HL-60 (cell line): ENCODE data around the gene PTPRD.

ENCODE experiments used
- DNase-seq, 2 experiments: peaks; one replicate each; pipeline ENCODE4 v3.0.0-alpha.2; 2010 to 2020; ENCODE audit warnings: low read depth in 1 of 2, low spot score in 1 of 2
- H3K27ac ChIP-seq: fragments of 250-450 bp; sonication (Bioruptor Pico); replicated peaks from 2 replicates; pipeline ENCODE4 v1.5.1; 2020; ENCODE audit warnings: mild to moderate bottlenecking, moderate library complexity
- H3K27me3 ChIP-seq: fragments of 250-450 bp; sonication (Bioruptor Pico); 2 replicates; pipeline ENCODE4 v1.5.1; 2021; ENCODE audit warnings: mild to moderate bottlenecking, moderate library complexity; ENCODE audit not compliant: insufficient read depth, poor library complexity, severe bottlenecking
- H3K4me3 ChIP-seq: replicated peaks from 2 replicates; pipeline ENCODE4 v1.5.1; 2011; ENCODE audit warnings: mild to moderate bottlenecking, control low read depth, low read length; ENCODE audit not compliant: insufficient read depth
- CTCF ChIP-seq: IDR thresholded peaks from one replicate; pipeline ENCODE4 v1.5.1; 2011; ENCODE audit warnings: low read length, control low read depth, inconsistent platforms; ENCODE audit not compliant: insufficient read depth
- GABPA ChIP-seq: IDR thresholded peaks from 2 replicates; pipeline ENCODE4 v1.6.1; 2012; ENCODE audit warnings: low read depth
- POLR2AphosphoS5 ChIP-seq: IDR thresholded peaks from 2 replicates; pipeline ENCODE4 v1.6.1; 2012; ENCODE audit warnings: low read depth
- REST ChIP-seq: IDR thresholded peaks from 2 replicates; pipeline ENCODE4 v1.6.1; 2012; ENCODE audit warnings: low read depth; ENCODE audit not compliant: insufficient replicate concordance
- SPI1 ChIP-seq: IDR thresholded peaks from 2 replicates; pipeline ENCODE4 v1.6.1; 2012; ENCODE audit warnings: low read depth, mild to moderate bottlenecking, borderline replicate concordance

PTPRD gene

GRCh38 chr9:8719833-8720486 is 1892.8 kb downstream of the PTPRD start:
- Histone ChIP-seq H3K27ac (no peak overlapping the region), H3K27me3 (no peaks in the 10 kb centered on the region), H3K4me3 (no peak overlapping the region)
- no peak for DNase-seq
- no peak for TF ChIP-seq GABPA

- Histone ChIP-seq H3K27ac (no peak overlapping the region), H3K4me3 (no peak overlapping the region), H3K27me3 (no peaks in the 10 kb centered on the region)
- DNase-seq = no peak
- TF ChIP-seq REST = no peak
- TF ChIP-seq CTCF = no peak
- no peak for TF ChIP-seq GABPA
Measured at GRCh38 chr9:8718121-8718725, 1894.6 kb downstream of the PTPRD start.

- no peak overlapping the region for H3K4me3 ChIP-seq
- TF ChIP-seq GABPA (no peak), POLR2AphosphoS5 (no peak), SPI1 (no peak), CTCF (no peak), REST (no peak)
- H3K27me3 ChIP-seq = no peaks in the 10 kb centered on the region
- H3K27ac ChIP-seq = no peak overlapping the region
- DNase-seq = no peak
Measured at GRCh38 chr9:8717146-8717545, 1895.7 kb downstream of the PTPRD start.

GRCh38 chr9:8715788-8716187 is 1897.0 kb downstream of the PTPRD start:
- no peak overlapping the region for H3K4me3 ChIP-seq
- H3K27me3 ChIP-seq = no peaks in the 10 kb centered on the region
- TF ChIP-seq GABPA = no peak
- no peak for TF ChIP-seq SPI1
- no peak for TF ChIP-seq CTCF
- no peak for TF ChIP-seq POLR2AphosphoS5
- TF ChIP-seq REST = no peak
- no peak for DNase-seq
- H3K27ac ChIP-seq = no peak overlapping the region
